Putamen (tissue), 1 donor: Measurements from ENCODE around the gene KRTAP5-2.

ENCODE experiments used
- DNase-seq: peaks from one replicate; pipeline ENCODE4 v3.0.0-alpha.2; 2016; ENCODE audit warnings: low spot score

The KRTAP5-2 gene

DNA sequence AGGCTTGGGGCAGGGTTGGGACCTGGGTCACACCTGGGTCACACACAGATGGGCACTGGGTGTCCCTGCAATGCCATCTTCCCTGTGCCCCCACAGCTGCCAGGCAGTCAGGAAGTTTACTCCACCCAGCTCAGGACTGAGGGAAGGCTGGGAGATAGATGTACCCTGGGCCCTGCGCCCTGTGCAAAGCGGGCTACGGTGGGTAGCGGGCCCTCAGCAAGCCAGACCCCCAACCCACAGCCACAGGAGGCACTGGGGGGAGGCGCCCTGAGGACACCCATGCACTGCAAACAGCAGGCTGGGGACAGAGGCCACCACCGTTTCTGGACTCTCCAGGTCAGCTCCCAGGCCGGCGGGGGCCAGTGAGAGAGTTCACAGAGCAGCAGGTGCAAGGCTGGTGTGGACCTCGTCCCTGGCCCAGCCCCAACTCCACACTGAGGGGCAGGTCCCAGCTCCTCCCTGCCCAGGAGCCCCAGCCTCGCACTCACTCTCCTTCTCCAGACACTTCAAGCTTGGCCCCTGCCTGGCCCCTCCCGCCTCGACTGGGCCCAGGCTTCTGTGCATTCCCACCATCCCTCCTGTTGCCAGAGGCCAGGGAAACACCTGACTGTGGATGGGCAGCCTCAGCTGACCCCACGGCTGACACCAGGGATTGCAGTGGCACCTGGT is 30.9 kb downstream of the KRTAP5-2 start:
- DNase-seq = no peak

GRCh38 chr11:1566381-1567051 is 31.6 kb downstream of the KRTAP5-2 start:
- no peak for DNase-seq

DNA sequence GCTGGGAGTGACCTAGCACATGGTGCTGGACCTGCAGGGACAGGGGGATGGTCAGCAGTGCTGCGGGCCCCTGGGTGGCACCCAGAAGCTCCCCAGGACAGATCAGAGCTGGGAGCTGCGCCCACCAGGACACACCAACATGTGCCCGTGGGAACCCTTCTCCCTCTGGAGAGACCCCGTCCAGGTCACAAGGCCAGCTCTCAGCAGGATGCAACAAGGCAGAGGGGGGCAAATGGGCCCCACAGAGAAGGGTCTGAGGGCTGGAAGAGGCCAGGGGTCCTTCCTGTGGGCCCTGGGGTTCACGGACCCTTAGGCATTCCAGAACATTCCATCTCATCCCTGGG is 32.2 kb downstream of the KRTAP5-2 start:
- no peak for DNase-seq

DNA sequence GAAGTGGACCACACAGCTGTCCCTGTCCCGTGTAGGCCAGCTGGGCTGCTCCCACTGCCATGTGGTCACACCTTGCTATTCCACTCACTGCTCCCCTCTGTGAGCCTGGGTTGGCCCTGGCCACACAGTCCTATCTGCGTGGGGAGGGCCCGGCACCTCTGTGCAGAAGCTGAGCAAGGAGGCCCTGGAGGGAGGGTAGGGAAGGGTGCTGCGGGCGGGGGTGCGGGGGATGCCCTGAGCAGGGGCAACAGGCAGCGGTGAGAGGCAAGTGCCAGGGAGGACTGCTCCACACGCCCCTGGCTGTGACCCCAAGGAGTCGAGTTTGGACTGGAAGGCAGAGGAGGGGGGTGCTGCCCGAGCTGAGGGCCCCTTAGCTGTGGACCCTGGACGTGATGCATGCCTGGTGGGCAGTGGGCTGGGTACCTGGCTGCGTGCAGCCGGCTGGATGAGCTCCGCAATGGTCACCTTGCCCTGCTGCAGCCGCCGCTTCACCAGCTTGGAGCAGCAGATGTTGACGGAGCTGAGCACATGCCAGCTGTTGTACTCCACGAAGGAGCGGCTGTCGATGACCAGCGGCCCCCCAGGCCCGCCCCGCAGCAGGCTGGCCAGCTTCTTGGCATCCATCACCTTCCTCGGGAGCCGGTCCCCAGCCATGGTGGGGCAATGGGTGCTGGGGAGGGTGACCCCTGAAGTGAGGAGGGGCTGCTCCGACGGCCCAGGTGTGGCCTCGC is 32.8 kb downstream of the KRTAP5-2 start:
- DNase-seq = no peak

DNA sequence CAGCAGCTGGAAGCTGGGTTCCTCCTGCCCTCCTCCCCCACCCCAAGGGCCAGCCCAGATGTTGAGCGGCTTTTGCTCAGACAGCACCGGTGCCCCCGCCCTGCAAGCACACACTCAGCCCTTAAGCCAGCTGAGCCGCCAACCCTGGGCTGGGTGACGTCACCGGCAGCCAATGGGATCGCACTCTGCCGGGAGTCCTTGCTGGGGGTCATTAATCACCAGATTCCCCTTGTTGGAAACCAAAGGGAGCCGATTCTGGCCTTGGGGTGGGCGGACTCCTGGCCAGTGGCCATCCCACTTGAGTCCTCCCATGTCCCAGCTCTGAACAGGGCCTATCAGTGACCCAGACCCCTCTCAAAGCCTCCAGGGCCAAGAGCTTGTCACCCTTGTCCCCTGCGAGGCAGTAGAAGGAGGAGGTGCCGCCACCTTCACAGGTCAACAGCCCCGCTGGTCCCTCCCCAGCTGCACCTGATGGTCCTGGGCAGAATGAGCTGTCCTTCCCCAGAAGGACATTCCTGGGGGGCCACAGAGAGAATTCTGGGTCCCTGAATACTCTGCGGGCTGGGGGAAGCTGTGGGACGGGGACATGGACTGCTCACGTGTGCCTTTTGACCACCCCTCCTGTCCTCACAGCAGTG is 33.4 kb downstream of the KRTAP5-2 start:
- DNase-seq = no peak

DNA sequence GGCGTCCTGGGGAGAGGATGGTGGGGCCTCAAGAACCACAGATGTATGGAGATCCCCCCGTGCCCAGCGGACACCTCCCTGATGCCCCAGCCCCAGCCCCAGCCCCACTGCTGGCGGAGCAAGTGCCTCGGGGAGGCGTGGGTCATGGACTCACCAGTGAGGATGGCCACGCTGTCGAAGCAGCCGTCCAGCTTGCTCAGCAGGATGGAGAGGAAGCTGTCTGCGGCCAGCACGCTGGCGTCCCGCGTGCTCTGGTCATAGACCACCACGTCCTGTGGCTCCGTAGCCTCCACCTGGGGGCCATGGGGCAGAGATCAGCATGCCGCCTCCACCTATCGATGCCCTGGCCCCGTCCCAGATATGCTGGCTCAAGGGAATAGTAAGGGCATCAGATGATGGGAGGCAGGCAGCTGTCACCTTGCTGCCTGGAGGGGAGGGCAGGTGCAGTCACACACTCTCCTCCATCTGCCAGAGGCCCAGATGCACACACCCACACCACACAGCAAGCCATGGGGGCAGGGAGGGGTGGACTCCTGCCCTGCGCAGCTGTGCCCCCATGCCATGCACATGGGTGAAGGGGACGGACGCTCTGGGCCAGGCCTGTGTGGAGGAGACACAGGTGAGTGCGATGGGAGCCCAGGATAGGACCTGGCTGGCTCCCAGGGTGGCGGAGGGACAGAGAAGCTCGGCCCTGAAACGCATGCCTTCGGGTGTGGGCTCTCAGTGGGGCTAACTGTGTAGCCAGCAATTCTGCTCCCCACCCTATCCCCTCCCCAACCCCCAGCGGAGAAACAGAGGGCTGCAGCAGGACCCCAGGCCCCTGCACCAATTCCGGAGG is 34.2 kb downstream of the KRTAP5-2 start:
- DNase-seq = no peak

GRCh38 chr11:1563149-1563638 is 34.9 kb downstream of the KRTAP5-2 start:
- DNase-seq = no peak

GRCh38 chr11:1562469-1563148 is 35.5 kb downstream of the KRTAP5-2 start:
- no peak for DNase-seq

- DNase-seq = no peak
Observed at GRCh38 chr11:1561955-1562354, 36.1 kb downstream of the KRTAP5-2 start.

DNA sequence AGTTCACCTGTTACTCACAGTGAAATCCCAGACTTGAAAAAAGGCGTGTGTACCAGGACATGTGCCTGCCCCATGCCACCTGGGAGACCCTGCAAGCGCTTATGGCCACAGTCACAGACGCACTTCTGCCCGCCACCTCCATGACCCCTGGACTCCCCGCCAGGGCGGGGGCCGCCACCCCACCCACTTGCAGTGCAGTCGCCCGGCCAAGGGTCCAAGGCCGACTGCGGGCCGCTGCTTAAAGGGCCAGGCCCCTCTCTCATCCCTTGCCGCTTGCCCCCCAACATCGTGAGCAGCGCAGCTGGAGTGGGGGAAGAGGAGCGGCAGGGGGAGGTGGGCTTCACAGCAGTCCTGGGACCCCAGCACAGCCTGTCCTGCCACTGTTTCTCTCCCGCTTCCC is 36.8 kb downstream of the KRTAP5-2 start:
- no peak for DNase-seq

DNA sequence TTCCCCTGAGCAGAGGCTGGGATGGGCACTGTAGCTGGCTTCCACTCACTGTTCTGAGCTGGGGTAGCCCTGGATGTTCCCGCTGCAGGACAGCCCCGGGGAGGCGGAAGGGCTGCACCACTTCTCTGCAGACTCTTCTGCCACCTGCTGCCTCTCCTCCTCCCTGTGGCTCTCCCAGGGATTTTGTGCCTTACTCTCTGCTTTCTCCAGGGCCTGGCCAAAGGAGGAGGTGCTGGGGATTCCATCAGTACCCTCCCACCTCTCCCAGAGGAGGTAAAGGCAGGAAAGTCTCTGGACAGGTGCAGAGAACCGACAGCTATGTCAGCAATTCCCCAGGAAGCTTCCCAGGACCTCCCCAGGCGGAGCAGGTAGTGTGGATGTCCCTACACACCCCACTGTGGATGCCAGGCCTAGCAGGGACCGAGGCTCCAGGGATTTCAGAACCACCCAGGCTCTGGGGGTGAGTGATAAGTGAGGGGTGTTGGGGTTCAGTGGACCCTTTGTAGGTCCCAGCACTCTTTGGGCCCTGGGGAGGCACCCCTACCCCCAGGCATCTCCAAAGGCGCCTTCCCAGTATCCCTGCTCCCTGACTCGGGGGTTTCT is 37.3 kb downstream of the KRTAP5-2 start:
- no peak for DNase-seq

GRCh38 chr11:1560002-1560648 is 38.0 kb downstream of the KRTAP5-2 start:
- no peak for DNase-seq

DNA sequence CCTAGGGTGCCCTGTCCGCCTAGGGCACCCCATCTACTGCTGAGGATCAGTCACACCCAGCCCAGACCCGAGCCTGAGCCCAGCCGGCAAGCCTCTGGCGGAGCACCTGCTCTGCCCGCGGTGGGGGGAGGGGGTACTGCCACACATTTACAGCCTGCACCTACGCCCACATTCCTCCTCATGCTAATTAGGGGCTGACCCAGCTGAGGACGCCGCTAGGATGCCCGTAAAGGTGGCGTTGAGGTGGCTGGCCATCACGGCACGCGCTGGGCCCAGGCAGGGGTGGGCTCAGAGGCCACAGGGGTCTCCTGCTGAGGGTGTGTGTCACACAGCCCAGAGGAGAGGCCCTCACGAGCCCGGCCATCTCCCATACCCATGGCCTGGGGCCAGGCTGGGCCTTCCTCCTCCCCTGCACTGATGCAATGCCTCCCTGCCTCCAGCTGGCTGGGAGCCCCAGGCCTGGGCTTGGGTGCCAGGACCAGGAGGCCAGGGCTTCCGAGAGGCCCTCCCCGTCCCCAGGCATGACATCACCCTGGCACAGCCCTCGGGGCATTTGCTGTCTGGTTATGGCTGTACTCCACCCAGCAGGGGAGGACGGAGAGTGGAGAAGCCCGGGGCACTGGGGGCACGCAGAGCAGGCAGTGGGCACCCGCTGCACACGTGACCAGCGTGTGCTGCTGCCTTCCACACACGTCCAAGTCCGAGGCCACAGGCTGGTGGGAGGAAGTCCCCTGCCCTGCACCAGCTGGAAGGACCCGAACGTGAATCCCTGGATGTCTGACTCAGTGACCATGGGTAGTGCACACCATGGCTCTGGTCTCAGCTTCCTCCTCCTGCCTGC is 38.8 kb downstream of the KRTAP5-2 start:
- peak; percentile 96 for DNase-seq

GRCh38 chr11:1558775-1559110 is 39.4 kb downstream of the KRTAP5-2 start:
- no peak for DNase-seq

GRCh38 chr11:1557904-1558774 is 40.0 kb downstream of the KRTAP5-2 start:
- no peak for DNase-seq

GRCh38 chr11:1557051-1557884 is 40.8 kb downstream of the KRTAP5-2 start:
- DNase-seq = no peak

DNA sequence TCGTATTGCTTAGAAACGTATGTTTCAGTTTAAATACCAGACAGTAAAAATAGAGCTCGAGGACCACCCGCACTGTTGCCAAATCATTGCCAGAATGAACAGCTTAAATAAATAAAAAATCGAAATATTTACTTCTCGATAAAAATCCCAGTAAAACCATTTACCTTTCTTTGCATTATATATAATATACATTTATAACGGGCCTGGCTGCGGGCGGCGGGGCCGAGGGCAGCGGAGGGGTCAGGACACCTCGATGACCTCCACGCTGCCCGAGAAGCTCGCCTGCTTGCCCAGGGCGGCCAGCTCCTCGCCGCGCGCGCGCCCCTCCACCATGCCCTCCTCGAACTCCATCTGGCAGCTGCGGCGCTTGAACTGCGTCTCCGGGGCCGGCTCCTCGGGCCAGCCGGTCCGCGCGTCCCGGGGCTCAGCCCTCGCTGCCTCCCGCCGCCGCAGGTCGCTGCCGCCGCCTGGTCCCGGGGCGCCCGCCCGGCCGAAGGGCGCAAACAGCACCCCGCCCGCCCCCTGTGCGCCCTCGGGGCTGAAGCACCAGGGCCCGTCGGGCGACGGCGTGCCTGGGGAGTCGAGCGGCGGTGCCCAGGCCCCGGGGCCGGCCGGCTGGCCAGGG is 41.7 kb downstream of the KRTAP5-2 start:
- DNase-seq = no peak
